Measurements from ENCODE around the gene STEAP2. TPM values are rescaled to one million over a fixed set of nuclear protein-coding genes. Genes with fewer than 3 reads are reported as not detected.

Gene STEAP2
- total and polyA plus RNA-seq, 5 experiments from 2014 or later: not detected

GRCh38 chr7:90225601-90226000, 14.1 kb downstream of the STEAP2 start:
- H3K27me3 Mint-ChIP-seq: peaks cover 17 to 72% (median 22%) of the 10 kb centered on the region in 5 donors
- H3K4me1 Mint-ChIP-seq: no peaks in the 10 kb centered on the region
- ATAC-seq (no peak), DNase-seq (no peak)
- POLR2A ChIA-PET: no interaction called here
- H3K9me3 Mint-ChIP-seq: no peaks in the 10 kb centered on the region
- H3K27ac Mint-ChIP-seq: no peak overlapping the region
- H3K4me3 Mint-ChIP-seq: no peak overlapping the region
- no peaks in the 10 kb centered on the region for H3K36me3 Mint-ChIP-seq

- ATAC-seq (no peak), DNase-seq (no peak)
- Mint-ChIP-seq H3K36me3 (no peaks in the 10 kb centered on the region), H3K9me3 (no peaks in the 10 kb centered on the region), H3K27ac (no peak overlapping the region), H3K4me1 (no peaks in the 10 kb centered on the region), H3K27me3 (peaks cover 16 to 62% (median 23%) of the 10 kb centered on the region in 5 donors), H3K4me3 (no peak overlapping the region)
- POLR2A ChIA-PET: no interaction called here
Observed at GRCh38 chr7:90227259-90227658, 15.7 kb downstream of the STEAP2 start.

DNA sequence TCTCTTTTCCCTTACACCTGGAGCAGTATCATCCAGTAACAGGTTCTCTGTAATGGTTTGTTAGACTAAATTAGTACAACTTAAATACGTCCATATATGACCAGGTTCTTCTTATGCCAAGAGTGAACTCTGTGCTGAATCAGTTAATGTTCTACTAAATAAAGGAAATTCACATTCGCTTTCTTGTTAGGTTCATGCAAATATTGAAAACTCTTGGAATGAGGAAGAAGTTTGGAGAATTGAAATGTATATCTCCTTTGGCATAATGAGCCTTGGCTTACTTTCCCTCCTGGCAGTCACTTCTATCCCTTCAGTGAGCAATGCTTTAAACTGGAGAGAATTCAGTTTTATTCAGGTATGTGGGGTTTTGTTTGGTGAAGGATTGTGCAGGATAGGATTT, 18.1 kb downstream of the STEAP2 start:
- POLR2A ChIA-PET: no interaction called here
- H3K4me3 Mint-ChIP-seq: no peak overlapping the region
- no peaks in the 10 kb centered on the region for H3K9me3 Mint-ChIP-seq
- no peak overlapping the region for H3K27ac Mint-ChIP-seq
- no peaks in the 10 kb centered on the region for H3K4me1 Mint-ChIP-seq
- no peaks in the 10 kb centered on the region for H3K36me3 Mint-ChIP-seq
- H3K27me3 Mint-ChIP-seq: peaks cover 10 to 39% (median 12%) of the 10 kb centered on the region in 5 donors
- DNase-seq (no peak), ATAC-seq (no peak)

GRCh38 chr7:90230834-90231233, 19.3 kb downstream of the STEAP2 start:
- no peaks in the 10 kb centered on the region for H3K9me3 Mint-ChIP-seq
- no peaks in the 10 kb centered on the region for H3K4me1 Mint-ChIP-seq
- DNase-seq: no peak
- POLR2A ChIA-PET: no interaction called here
- H3K27me3 Mint-ChIP-seq: peaks cover 4 to 34% (median 12%) of the 10 kb centered on the region in 5 donors
- H3K27ac Mint-ChIP-seq: no peak overlapping the region
- no peak overlapping the region for H3K4me3 Mint-ChIP-seq
- no peak for ATAC-seq
- H3K36me3 Mint-ChIP-seq: no peaks in the 10 kb centered on the region

DNA sequence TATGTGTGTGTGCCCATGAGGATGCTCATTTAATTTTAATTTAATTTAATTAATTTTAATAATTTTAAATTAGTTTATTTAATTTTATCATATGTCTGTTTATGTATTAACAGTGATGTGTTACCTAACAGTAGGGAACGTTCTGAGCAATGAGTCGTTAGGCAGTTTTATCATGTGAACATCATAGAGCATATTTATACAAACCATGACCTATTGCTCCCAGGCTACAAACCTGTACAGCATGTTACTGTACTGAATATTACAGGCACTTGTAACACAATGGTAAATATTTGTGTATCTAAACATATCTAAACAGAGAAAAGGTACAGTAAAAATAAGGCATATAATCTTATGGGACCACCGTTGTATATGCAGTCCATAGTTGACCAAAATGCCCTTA, 19.8 kb downstream of the STEAP2 start:
- DNase-seq (no peak), ATAC-seq (no peak)
- Mint-ChIP-seq H3K9me3 (no peaks in the 10 kb centered on the region), H3K4me3 (no peak overlapping the region), H3K36me3 (no peaks in the 10 kb centered on the region), H3K27me3 (peaks cover 4 to 34% (median 12%) of the 10 kb centered on the region in 5 donors), H3K27ac (no peak overlapping the region), H3K4me1 (no peaks in the 10 kb centered on the region)
- POLR2A ChIA-PET: no interaction called here

DNA sequence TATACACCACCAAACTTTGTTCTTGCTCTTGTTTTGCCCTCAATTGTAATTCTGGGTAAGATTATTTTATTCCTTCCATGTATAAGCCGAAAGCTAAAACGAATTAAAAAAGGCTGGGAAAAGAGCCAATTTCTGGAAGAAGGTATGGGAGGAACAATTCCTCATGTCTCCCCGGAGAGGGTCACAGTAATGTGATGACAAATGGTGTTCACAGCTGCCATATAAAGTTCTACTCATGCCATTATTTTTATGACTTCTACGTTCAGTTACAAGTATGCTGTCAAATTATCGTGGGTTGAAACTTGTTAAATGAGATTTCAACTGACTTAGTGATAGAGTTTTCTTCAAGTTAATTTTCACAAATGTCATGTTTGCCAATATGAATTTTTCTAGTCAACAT, 20.9 kb downstream of the STEAP2 start:
- Mint-ChIP-seq H3K9me3 (no peaks in the 10 kb centered on the region), H3K4me1 (no peaks in the 10 kb centered on the region), H3K4me3 (no peak overlapping the region), H3K27ac (no peak overlapping the region), H3K27me3 (peaks cover 6 to 25% (median 8%) of the 10 kb centered on the region in 5 donors), H3K36me3 (no peaks in the 10 kb centered on the region)
- no peak for ATAC-seq
- POLR2A ChIA-PET: no interaction called here
- DNase-seq: no peak

GRCh38 chr7:90233569-90233968, 22.0 kb downstream of the STEAP2 start:
- no peaks in the 10 kb centered on the region for H3K36me3 Mint-ChIP-seq
- DNase-seq (no peak), ATAC-seq (no peak)
- H3K27ac Mint-ChIP-seq: no peak overlapping the region
- H3K9me3 Mint-ChIP-seq: no peaks in the 10 kb centered on the region
- POLR2A ChIA-PET: no interaction called here
- H3K4me1 Mint-ChIP-seq: no peaks in the 10 kb centered on the region
- H3K4me3 Mint-ChIP-seq: no peak overlapping the region
- H3K27me3 Mint-ChIP-seq: peaks cover 4 to 23% (median 8%) of the 10 kb centered on the region in 5 donors

DNA sequence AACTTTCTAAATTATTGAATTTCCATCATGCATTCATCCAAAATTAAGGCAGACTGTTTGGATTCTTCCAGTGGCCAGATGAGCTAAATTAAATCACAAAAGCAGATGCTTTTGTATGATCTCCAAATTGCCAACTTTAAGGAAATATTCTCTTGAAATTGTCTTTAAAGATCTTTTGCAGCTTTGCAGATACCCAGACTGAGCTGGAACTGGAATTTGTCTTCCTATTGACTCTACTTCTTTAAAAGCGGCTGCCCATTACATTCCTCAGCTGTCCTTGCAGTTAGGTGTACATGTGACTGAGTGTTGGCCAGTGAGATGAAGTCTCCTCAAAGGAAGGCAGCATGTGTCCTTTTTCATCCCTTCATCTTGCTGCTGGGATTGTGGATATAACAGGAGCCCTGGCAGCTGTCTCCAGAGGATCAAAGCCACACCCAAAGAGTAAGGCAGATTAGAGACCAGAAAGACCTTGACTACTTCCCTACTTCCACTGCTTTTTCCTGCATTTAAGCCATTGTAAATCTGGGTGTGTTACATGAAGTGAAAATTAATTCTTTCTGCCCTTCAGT, 25.3 kb downstream of the STEAP2 start:
- no peak overlapping the region for H3K27ac Mint-ChIP-seq
- H3K4me1 Mint-ChIP-seq: no peaks in the 10 kb centered on the region
- ATAC-seq (no peak), DNase-seq (no peak)
- no peaks in the 10 kb centered on the region for H3K9me3 Mint-ChIP-seq
- H3K4me3 Mint-ChIP-seq: no peak overlapping the region
- POLR2A ChIA-PET: no interaction called here
- peaks cover 0 to 10% (median 6%) of the 10 kb centered on the region in 5 donors for H3K27me3 Mint-ChIP-seq
- H3K36me3 Mint-ChIP-seq: no peaks in the 10 kb centered on the region

DNA sequence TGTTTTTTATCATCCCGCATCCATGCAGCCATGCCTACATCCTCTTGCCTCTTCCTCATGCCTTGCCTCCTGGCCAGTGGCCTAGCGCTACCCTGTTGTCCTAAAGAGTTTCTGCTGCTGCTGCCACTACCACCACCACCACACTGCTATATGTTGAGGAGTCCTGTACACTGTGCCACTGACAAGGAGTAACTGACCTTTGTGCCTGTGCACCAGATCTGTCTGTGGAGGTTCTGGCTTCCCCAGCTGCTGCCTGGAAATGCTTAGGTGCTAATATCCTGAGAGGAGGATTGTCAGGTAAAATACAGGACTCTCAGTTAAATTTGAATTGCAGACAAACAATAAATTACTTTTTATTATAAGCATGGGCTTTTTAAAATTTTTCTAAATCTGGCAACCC, 26.5 kb downstream of the STEAP2 start:
- POLR2A ChIA-PET: no interaction called here
- Mint-ChIP-seq H3K27ac (no peak overlapping the region), H3K9me3 (no peaks in the 10 kb centered on the region), H3K27me3 (peaks cover 0 to 17% (median 4%) of the 10 kb centered on the region in 5 donors), H3K36me3 (no peaks in the 10 kb centered on the region), H3K4me3 (no peak overlapping the region), H3K4me1 (no peaks in the 10 kb centered on the region)
- DNase-seq (no peak), ATAC-seq (no peak)

DNA sequence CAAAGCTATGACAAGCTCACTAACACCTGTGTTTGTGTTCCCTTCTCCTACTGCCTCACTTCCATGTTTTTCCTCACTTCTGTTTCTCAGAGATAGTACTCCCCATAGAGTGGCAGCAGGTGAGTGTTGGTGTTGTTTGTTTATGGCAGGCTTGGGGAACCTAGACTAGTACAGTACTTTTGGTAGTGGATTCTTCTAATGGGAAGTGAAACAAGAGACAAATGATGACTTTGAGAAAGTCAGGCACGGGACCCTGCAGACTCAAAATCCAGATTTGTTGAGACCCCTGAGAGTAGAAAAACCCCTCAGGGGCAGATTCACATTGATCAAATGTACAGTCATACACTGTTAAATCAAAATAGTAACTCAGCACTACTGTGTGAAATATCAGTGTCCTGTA, 27.0 kb downstream of the STEAP2 start:
- no peak for ATAC-seq
- Mint-ChIP-seq H3K9me3 (no peaks in the 10 kb centered on the region), H3K36me3 (no peaks in the 10 kb centered on the region), H3K27ac (no peak overlapping the region), H3K4me1 (peaks cover 0 to under 1% (median under 1%) of the 10 kb centered on the region in 4 donors), H3K4me3 (no peak overlapping the region), H3K27me3 (peaks cover 0 to 21% (median 4%) of the 10 kb centered on the region in 5 donors)
- POLR2A ChIA-PET: no interaction called here
- no peak for DNase-seq

DNA sequence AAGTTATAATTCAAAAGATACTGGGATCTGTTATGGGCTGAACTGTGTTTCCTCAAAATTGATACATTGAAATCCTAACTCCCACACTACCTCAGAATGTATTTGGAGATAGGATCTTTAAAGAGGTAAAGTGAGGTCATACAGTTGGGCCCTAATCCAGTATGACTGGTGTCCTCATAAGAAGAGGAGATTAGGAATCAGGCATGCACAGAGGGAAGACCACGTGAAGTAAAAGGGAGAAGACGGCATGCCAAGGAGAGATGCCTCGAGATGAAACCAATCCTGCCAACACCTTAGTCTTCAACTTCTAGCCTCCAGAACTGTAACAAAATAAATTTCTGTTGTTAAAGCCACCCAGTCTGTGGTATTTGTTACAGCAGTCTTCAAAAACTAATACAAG, 27.5 kb downstream of the STEAP2 start:
- H3K36me3 Mint-ChIP-seq: no peaks in the 10 kb centered on the region
- H3K4me3 Mint-ChIP-seq: no peak overlapping the region
- POLR2A ChIA-PET: no interaction called here
- no peaks in the 10 kb centered on the region for H3K9me3 Mint-ChIP-seq
- H3K27me3 Mint-ChIP-seq: peaks cover 0 to 26% (median 7%) of the 10 kb centered on the region in 5 donors
- no peak for DNase-seq
- peaks cover 0 to 5% (median 2%) of the 10 kb centered on the region in 4 donors for H3K4me1 Mint-ChIP-seq
- no peak overlapping the region for H3K27ac Mint-ChIP-seq
- ATAC-seq: no peak

GRCh38 chr7:90239625-90240228, 28.2 kb downstream of the STEAP2 start:
- Mint-ChIP-seq H3K36me3 (no peaks in the 10 kb centered on the region), H3K27me3 (peaks cover 0 to 28% (median 8%) of the 10 kb centered on the region in 5 donors), H3K9me3 (no peaks in the 10 kb centered on the region), H3K4me1 (peaks cover 3 to 11% (median 8%) of the 10 kb centered on the region in 4 donors), H3K27ac (no peak overlapping the region), H3K4me3 (no peak overlapping the region)
- POLR2A ChIA-PET: no interaction called here
- DNase-seq (no peak), ATAC-seq (no peak)

DNA sequence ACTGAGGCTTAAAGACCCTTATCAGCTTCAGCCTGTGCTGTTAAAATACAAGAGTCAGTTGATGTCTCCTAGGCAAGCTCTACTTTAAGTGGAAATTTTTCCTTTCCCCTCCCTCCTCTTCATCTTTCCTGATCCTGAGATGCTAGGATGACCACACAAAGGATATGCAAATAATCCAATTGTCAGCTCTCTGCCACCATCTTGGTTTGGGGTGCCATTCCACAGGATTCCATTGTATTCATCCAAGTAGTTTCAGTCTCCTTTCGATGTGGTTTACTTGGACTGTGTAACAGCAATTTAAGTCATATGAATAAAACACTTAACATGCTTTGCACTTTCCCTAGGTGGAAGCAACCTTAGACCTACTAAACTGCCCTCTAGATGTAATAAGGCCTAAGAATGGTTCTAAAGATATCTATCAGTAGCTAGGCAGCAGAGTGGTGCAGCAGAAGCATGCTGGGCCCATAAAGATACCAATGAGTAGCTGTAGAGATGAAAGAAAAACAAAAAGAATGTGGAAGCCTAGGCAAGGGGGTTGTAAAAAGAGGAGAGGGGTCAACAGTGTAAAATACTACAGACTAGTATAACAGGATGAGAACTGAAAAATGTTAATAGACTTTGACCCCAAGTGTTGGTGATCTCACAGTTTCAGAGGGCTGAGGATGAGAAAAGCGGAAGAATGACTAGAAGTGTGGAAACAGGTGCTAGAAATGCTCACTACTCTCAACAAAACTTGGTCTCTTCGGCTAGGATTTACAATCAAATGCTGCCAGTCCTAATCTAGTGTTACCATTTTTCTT, 31.0 kb downstream of the STEAP2 start:
- Mint-ChIP-seq H3K27ac (no peak overlapping the region), H3K9me3 (no peaks in the 10 kb centered on the region), H3K4me3 (no peak overlapping the region), H3K4me1 (peaks cover 10 to 26% (median 20%) of the 10 kb centered on the region in 4 donors), H3K27me3 (peaks cover 6 to 42% (median 20%) of the 10 kb centered on the region in 5 donors), H3K36me3 (no peaks in the 10 kb centered on the region)
- no peak for ATAC-seq
- POLR2A ChIA-PET: no interaction called here
- no peak for DNase-seq
